Lower leg skin (tissue), 4 donors: ENCODE measurements around the gene BAHCC1. TPM values are rescaled to one million over a fixed set of nuclear protein-coding genes. Genes with fewer than 3 reads are reported as not detected.

Experiments used
- DNase-seq, 2 donors: peaks; one replicate each; pipeline ENCODE4 v3.0.0-alpha.2; 2019; ENCODE audit warnings: low spot score in 2 of 2
- H3K4me3 ChIP-seq: fragments of 200-600 bp; sonication (generic); 2 replicates; pipeline ENCODE4 v1.5.1; 2017; ENCODE audit warnings: mild to moderate bottlenecking, low read depth; ENCODE audit not compliant: poor library complexity, severe bottlenecking
- CTCF ChIP-seq, 3 donors: fragments of 450-650 bp; IDR thresholded peaks; one replicate each; pipeline ENCODE4 v1.5.1; 2016; ENCODE audit warnings: antibody characterized with exemption in 3 of 3, mild to moderate bottlenecking in 3 of 3, moderate library complexity in 2 of 3
- POLR2A ChIP-seq, 2 donors: fragments of 450-650 bp; IDR thresholded peaks; one replicate each; pipeline ENCODE4 v1.6.1; 2016 to 2017; ENCODE audit warnings: antibody characterized with exemption in 2 of 2, mild to moderate bottlenecking in 1 of 2, moderate library complexity in 1 of 2
- WGBS, 2 donors: methylation state at CpG; one replicate each; pipeline ENCODE4 v1.1.5; 2018; 5-methylcytosine and 5-hydroxymethylcytosine counted together
- intact Hi-C: fragments of 100-400 bp; cut with DNase I; formaldehyde crosslinking; loops from one replicate; pipeline ENCODE4 v1.15.0; 2023; ENCODE audit warnings: low total_unique reads
- total RNA-seq, 4 donors: library from RNA; depleted of rRNA; stranded (reverse); fragments of >200 nt; gene quantifications; one replicate each; pipeline ENCODE4 v1.1.0, GENCODE V29; 2016

The BAHCC1 gene
- total RNA-seq, 4 donors from 2014 or later = 4.1 to 14.2 (median 10.0) TPM

GRCh38 chr17:81499601-81499970 is 104.3 kb downstream of the BAHCC1 start:
- 41 to 55% methylated on average over 7 to 12 of the region's 12 CpGs for WGBS, 2 donors
- intact Hi-C loops = loop anchor here (10.0 kb wide), 1 partner anchor 485 kb away; no protein-coding TSS in a partner anchor

GRCh38 chr17:81500047-81500446 is 104.8 kb downstream of the BAHCC1 start:
- TF ChIP-seq CTCF (IDR thresholded peaks at IDR 0.05) (no peak), POLR2A (IDR thresholded peaks at IDR 0.05) (no peak)
- WGBS, 2 donors = 45 to 56% methylated on average over 7 of the region's 7 CpGs
- DNase-seq = no peak
- intact Hi-C loops = no loop called here
- H3K4me3 ChIP-seq = no peak overlapping the region

More at GRCh38 chr17:81499601-81499970, 104.3 kb downstream of the BAHCC1 start:
- H3K4me3 ChIP-seq = no peak overlapping the region
- TF ChIP-seq POLR2A (IDR thresholded peaks at IDR 0.05) = no peak
- TF ChIP-seq CTCF (IDR thresholded peaks at IDR 0.05) = no peak
- no peak for DNase-seq

GRCh38 chr17:81502471-81503017 is 107.3 kb downstream of the BAHCC1 start:
- DNase-seq = no peak
- WGBS, 2 donors = 63 to 74% methylated on average over 12 of the region's 12 CpGs
- H3K4me3 ChIP-seq = no peak overlapping the region
- no peak for TF ChIP-seq CTCF (IDR thresholded peaks at IDR 0.05)
- no peak for TF ChIP-seq POLR2A (IDR thresholded peaks at IDR 0.05)
- intact Hi-C loops = no loop called here

- intact Hi-C loops = no loop called here
- DNase-seq = no peak
- TF ChIP-seq POLR2A (IDR thresholded peaks at IDR 0.05) = no peak
- no peak for TF ChIP-seq CTCF (IDR thresholded peaks at IDR 0.05)
- no peak overlapping the region for H3K4me3 ChIP-seq
Measured at GRCh38 chr17:81503619-81504018, 108.4 kb downstream of the BAHCC1 start.

- 50 to 58% methylated on average over 10 of the region's 10 CpGs for WGBS, 2 donors
- H3K4me3 ChIP-seq = no peak overlapping the region
- TF ChIP-seq POLR2A (IDR thresholded peaks at IDR 0.05) (no peak), CTCF (IDR thresholded peaks at IDR 0.05) (no peak)
- intact Hi-C loops = no loop called here
- no peak for DNase-seq
Measured at GRCh38 chr17:81508639-81509206, 113.5 kb downstream of the BAHCC1 start.
